NCI-H2107 treated with DMSO at 0.1 percent for 48 hours (cell line): ENCODE data around the gene ZNF592.
"Not testable (repeated sequence)": the region's sequence is repeated elsewhere in the genome, so short reads cannot be mapped to it uniquely, and the experiment has no call there.

ENCODE experiments used
- DNase-seq: peaks from one replicate; lab custom pipeline; 2025; ENCODE audit not compliant: unreplicated experiment; lab: John Stamatoyannopoulos, UW

Gene ZNF592

DNA sequence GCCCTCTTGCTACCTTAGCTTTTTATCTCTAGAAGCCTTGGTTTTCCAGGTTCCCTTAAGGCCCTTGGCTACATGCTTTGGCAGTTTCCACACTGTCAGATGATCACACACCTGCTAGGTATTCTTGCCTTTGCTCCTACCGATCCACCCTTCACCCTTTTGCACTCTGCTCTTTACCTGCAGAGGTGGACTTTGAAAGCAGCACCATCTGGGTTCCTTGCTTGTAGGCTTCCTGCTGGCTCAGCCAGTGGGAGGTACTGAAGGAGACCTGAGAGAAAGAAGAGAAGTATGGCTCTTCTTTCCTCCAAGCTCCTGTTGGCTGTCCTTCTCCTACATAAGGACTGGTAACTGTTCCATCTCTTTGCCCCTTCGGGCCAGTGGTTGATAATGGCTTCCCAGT lies 7.3 kb upstream of the ZNF592 start:
- no peak for DNase-seq

DNA sequence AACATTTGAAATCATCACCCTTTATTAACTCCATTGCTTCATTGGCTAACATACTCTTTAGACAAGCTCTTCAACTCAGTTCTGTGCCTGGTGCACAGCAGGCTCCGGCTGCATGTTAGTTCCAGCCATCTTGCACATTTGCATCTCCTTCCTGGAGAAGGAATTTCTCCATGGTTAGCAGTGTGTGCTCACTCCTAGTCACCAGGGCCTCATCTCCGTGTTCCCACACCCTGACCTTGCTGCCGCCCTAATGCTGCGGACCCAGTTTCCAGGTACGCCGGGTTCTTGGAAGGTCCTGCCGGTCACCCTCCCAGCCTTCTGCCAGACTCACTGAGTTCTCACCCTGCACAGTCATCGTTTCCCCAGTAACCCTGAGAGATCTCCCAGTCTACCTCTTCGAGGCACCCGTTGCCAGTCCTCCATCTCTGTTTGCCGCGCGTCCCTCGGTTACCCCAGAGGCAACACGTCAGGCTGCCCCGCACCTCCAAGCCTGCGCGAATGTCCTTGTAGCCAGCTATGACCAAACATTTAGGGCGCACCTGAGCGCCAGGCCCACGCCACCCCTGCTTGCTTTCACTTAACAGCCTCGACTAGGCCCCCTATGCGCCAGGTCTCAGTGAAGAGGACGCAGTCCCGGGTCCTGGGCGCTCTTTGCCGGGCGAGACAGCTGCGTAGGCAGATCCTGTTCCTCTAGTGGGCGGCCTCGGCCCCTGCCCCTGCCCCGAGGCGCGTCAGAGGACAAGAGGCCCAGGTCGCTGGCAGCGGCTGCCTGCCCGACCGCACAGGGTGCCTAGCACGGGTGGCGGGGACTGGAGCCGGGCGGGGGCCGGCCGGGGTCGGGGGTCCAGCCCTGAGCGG lies 747 bp upstream of the ZNF592 start:
- DNase-seq = no peak

DNA sequence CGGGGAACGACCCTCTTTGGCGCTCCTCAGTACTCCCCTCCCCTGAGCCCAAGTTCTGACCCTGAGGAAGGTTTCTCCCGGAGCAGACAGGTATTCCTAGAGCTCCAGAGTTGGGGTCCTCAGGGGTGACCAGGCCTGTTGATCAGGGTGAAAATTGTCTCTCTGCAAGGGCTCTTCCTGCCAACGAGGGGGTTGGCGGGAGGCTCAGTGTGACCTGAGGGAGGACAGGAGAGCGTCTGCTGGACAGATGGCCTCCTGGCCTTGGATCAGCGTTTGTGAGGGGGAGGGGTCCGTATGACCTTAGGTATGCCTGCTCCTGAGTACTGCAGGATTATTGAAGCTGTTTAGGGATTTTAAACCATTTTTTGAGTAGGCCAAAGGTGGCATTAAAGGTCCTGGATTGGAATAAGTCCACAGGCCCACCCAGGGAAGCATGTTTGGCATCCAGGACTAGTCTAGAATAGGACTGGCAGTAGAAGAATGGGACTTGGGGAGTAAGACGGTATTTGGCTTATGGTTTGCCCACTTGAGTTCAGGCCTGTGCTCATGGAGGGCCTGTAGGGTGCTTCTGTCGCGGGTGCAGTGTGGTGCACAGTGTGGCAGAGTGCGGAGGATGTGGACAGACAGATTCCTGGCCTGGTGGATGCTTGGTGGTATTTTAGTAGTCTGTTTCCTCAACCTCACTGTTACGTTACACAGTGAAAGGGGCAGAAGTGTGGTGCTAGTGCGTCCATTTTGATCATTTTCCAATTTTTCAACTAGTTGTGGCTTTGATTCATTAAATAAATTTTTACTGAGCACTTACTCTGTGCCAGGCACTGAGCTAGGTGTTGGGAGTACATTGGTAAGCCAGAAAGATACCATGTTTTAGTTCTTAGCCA lies 959 bp downstream of the ZNF592 start:
- DNase-seq = no peak

DNA sequence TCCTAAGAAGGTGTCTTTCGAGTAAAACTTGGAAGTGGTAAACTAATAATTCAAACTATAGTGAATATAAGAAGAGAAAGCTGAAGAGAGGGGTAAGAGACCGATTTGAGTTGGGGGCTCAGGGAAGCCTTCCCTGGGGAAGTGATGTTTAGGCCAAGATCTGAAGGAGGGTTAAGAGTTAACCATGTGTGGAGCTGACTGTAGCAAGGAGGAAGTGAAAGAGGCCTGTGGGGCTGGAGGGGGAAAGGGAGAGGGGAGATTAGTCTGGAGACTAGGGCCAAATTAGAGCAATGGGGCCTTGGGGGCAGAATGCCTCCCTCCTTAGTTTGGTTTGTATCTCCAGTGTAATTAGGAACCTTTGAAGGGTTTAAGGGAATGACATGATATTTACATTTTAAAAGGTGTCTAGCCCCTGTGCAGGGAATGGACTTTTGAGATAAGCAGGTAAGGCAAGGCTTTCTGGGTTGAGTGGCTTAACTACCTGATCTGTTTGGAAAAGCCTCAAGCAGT lies 2.2 kb downstream of the ZNF592 start:
- DNase-seq = no peak

DNA sequence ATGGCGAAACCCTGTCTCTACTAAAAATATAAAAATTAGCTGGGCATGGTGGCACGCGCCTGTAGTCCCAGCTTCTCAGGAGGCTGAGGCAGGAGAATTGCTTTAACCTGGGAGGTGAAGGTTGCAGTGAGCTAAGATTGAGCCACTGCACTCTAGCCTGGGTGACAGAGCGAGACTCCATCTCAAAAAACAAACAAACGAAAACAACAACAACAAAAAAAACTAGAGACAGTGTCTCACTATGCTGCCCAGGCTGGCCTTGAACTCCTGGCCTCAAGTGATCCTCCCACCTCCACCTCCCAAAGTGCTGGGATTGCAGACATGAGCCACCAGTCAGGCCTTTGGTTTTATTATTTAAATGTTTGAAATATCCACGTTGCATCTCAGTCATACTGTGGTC lies 3.3 kb downstream of the ZNF592 start:
- DNase-seq = not testable (repeated sequence)

DNA sequence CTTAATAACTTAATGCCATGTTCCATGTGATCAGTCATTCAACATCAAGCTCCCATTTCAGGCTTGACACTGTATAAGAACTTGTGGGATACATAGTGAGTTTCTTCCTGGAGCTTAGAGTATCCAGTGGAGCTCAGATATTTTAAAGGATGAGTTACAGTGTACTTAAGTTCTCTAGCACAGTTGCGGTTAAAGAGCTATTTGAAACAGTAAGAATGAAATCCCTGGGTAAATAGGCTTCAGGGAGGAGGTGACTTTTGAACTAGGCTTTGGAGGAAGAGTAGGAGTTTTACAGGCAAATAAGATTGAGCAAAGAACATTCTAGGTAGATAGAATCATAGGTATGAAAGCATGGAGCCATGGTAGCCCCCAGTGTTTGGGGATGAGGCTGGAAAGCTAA lies 3.8 kb downstream of the ZNF592 start:
- no peak for DNase-seq

DNA sequence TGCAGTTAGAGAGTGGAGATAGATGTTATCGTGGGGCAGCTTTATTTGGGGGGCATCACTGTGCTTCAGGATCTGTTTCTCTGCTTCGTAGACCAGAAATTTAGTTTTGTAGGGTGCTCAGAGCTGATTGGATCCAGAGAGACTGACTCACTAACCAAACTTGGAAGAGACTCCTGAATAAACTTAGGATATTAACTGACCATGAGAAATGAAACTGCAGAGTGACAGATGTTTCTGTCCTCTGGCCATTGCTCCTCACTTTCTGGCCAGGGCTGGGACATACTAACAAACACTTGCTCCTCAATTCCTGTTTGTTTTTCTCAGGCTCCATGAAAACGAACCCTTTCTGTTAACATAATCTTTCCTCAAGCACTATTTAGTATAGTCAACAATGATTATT lies 4.3 kb downstream of the ZNF592 start:
- no peak for DNase-seq

DNA sequence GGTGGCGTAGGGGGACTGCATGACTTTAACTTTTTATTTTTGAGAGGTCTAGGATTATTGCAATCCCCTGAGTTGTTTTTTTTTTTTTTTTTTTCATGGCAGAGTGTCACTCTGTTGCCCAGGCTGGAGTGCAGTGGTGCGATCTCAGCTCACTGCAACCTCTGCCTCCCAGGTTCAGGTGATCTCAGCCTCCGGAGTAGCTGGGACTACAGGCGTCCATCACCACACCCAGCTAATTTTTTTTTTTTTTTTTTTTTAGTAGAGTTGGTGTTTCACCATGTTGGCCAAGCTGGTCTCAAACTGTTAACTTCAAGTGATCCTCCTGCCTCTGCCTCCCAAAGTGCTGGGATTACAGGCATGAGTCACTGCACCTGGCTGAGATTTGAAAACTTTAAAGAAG lies 6.5 kb downstream of the ZNF592 start:
- DNase-seq = not testable (repeated sequence)

DNA sequence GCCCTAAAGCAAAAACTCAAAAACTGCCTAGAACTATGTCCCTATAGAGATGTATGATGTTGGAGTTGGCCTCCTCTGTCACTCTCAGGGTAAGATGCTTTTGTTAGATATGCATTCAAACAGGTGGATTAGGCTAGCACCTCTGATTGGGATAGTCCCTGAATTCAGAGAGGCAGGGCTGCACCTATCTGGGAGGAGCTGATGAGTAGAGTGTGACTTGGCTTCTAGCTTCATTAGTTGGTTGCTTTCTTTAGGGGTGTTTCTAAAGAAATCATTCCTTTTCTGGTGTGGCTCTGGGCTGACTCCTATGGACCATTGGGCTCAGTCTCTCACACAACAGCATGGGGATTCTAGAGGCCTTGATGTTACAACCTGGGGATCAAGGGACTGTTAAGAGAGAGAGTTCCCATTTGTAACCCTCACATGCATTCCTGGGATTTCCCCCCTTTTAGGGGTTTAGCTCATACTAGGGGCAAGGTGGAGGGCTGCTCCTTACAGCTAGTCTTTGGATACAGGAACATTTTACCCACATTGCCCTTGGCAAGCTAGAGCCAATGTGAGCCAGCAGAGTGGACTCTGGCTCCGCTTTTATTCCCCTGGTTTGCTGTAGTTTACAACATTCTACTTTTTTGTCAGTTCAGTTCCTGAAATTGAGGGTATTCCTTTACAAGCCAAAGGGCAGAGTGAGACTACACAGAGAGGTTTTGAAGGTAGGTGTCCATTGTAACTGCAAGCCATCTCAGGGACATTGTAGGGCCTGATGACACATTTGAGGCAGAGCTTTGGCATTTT lies 7.5 kb downstream of the ZNF592 start:
- no peak for DNase-seq

DNA sequence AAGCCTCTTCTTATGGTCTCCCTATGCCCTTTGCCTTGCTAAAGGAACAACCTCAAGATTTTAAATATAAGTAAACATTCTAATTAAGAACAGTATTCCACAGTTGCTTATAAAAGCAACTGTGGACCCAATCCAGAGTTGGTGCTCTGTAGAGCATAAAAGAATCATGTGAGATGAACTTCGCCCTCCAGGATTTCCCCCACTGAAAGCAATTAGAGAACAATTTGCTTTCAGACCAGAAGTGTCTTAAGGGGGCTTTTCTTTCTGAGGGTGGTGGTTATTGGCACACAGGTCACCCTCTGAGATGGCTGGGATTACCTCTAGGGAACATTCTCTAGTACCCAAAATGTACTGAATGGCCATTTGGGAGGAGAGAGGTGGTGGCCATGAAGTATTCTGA lies 10.6 kb downstream of the ZNF592 start:
- no peak for DNase-seq

DNA sequence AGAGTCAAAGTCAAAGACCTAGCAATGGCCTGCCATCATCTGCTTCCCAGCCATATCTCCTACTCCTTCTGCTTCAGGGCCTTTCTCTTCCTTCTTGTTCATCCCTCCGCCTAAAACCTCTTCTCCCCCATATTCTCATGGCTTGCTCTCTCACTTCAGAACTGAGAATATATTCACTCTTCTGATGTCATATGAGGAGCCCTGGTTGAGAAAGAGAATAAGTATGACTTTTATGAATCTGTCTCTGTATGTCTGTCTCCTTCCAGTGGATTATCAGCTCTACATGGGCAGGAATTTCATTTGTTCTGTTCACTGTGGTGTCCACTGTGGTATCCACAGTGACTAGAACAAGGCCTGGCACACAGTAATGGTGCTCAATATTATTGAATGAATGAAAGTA lies 11.8 kb downstream of the ZNF592 start:
- no peak for DNase-seq

DNA sequence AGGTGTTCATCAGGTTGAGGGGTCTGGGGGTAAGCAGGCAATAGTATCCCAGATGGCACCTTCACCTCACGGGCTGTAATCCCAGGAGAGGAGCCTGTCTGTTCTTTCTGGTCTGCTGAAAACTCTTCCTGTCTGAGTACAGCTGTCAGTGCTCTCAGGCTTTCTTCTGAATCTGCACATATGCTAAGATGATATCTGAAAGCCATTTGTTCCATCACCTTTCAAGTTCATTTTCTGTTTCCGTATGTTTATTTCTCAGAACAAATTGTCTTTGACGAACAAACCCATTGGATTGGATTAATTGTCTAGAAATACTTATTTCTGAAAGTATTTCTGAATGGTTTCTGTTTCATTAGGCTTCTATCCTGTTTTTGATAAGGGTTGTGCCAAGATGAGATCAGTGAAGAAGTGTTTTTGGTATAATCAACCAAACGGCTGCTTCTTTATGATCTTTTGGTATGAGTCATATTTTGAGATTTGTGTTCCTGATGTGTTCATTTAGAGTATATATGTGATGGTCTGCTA lies 13.3 kb downstream of the ZNF592 start:
- DNase-seq = no peak

DNA sequence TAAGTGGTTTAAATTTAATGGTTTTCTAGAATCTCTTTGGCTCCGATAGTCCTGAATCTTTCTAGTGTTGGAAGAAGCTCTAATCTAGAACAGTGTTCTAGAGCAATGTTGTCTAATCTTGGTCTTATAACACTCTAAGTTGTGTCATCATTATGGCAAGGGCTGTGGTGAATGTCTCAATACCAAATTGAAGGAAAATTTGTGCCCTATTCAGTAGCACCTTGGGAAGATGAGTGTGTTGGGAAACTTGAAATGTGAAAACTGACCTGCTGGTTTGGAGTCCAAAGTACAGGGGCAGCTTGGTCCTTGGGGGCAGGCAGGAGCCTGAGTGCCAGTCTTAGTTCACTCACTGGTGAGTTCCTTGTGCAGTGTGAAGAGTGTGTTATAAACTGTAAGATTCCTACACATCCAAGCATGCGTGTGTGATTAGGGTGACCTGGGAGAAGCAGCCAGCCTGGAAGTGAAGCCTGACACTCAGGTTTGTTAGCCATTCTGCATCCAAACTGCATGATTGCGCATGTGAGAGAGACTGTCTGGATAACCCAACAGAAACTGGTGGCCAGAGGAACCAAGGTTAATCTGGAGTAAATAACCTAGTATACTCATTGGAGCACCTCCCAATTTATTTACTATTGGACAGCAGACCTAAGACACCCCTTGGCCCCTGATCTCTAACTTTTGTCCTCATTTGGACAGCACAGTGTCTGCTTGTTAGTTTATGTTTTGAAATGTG lies 14.6 kb downstream of the ZNF592 start:
- DNase-seq = no peak

DNA sequence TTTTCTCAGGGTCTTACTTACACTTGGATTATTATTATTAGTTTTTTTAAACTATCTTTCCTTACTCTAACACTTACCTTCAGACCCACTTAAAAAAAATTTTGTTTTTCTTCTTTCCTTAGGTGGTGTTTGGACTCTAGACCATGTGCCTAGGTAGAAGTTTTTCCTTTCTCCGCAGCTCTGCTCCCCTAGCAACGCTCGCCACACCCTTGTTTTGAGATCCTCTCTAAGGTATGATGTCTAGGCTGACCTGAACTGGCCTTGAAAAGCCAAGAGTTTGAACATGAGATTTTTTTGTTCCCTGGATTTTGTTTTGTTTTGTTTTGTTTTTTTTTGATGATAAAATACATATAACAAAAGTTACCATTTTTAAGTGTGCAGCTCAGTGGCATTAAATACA lies 16.2 kb downstream of the ZNF592 start:
- no peak for DNase-seq

DNA sequence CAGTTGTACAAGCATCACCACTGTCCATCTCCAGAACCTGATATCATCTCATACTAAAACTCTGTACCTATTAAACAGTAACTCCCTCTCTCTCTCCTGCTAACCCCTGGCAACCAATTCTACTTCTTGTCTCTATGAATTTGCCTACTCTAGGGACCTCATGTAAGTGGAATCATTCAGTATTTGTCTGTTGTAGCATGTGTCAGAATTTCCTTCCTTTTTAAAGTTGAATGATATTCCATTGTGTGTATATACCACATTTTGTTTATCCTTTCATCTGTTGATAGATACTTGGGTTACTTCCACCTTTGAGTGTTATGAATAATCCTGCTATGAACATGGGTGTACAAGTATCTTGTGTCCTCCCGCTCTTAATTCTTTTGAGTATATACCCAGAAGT lies 16.6 kb downstream of the ZNF592 start:
- no peak for DNase-seq

DNA sequence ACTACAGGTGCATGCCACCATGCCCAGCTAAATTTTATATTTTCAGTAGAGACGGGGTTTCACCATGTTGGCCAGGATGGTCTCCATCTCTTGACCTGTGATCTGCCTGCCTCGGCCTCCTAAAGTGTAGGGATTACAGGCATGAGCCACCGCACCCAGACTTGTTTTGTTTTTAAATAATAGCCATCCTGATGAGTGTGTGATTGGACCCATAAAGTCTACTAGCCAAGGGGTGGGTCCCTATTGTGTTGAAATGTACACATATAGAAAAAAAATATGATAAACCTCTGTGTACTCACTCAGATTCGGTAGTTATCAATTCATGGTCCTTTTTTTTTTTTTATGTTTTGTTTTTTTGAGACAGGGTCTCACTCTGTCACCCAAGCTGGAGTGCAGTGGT lies 17.3 kb downstream of the ZNF592 start:
- no peak for DNase-seq

DNA sequence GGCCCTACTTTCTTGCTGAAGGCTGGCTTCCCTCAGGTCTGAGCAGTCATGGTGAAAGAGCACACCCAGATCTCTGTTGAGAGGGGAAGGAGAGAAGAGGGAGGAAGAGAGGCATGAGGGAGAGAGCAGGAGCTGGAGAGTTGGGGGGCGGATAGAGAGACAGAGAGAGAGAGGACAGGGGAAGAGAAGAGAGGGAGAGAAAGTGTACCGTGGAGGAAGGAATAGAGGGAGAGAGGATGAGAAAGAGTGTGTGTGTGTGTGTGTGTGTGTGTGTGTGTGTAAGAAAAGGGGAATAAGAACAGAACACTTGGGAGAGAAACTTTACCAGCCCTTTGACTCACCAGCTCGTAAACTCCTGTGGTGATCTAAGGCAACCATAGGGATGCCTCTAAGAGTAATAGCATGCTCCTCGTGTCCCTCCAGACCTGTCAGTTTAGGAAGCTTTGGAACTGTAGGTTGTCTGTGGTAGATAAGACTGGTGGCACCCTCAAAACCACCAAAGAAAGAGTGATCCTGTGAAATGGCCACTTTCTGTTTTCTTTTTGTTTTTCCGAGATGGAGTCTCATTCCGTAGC lies 18.2 kb downstream of the ZNF592 start:
- no peak for DNase-seq

DNA sequence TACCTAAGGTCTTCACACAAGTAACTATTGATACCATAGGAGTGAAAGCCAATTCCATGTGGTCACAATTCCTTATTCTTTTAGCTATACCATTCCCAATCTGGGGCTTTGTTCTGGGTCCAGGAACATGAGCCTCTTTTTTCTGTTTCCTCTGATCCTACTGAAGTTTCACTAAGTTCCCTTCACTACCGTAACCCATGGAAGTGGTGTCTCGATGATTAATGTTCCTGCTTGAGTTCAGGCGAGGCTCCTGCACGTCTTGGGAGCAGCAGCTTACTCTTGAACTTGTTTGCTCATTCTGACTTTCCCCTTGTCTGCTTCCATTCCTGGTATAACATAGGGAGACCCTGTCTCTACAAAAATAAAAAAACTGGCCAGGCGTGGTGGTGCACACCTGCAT lies 23.6 kb downstream of the ZNF592 start:
- no peak for DNase-seq

DNA sequence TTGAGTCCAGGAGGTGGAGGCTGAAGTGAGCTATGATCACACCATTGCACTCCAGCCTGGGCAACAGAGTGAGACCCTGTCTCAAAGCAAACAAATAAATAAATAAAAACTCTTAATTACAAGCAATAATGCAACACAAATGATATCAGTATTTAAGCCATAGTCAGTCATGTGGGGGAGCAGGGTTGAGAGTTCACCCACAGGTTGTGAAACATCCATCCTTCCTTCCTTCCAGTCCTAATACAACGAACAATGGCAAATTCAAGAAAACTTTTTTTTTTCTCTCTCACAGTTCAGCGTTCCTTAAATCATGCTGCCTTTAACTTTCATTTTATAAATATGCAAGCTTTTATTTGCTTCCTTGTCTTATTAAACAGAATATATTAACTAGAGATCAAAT lies 24.1 kb downstream of the ZNF592 start:
- no peak for DNase-seq

DNA sequence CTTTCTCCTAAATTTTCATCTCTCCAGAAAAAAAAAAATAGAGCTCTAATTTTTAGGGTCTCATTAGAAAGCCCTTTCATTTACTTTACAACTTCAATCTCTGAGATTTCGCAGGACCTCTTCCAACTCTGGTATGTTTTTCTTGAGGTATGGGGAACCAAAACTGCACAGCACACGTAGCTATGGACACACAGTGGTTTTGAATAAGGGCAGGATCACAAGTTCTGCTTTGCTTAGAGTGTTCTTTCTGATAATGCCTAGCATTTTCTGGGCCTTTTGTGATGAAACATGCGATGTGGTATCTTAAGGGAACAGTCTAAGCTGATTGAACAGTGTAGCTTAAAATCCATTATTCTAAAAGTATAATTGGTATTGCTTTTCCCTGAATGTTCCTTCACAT lies 25.3 kb downstream of the ZNF592 start:
- no peak for DNase-seq
